ENCODE measurements around the gene NPLOC4. TPM values are rescaled to one million over a fixed set of nuclear protein-coding genes. Genes with fewer than 3 reads are reported as not detected.

NPLOC4 gene
- total and polyA plus RNA-seq, 2 of the 8 experiments (the other 6 are each of a cell fraction or from before 2014, with no cell fraction given) = 70.7 to 92.7 TPM

DNA sequence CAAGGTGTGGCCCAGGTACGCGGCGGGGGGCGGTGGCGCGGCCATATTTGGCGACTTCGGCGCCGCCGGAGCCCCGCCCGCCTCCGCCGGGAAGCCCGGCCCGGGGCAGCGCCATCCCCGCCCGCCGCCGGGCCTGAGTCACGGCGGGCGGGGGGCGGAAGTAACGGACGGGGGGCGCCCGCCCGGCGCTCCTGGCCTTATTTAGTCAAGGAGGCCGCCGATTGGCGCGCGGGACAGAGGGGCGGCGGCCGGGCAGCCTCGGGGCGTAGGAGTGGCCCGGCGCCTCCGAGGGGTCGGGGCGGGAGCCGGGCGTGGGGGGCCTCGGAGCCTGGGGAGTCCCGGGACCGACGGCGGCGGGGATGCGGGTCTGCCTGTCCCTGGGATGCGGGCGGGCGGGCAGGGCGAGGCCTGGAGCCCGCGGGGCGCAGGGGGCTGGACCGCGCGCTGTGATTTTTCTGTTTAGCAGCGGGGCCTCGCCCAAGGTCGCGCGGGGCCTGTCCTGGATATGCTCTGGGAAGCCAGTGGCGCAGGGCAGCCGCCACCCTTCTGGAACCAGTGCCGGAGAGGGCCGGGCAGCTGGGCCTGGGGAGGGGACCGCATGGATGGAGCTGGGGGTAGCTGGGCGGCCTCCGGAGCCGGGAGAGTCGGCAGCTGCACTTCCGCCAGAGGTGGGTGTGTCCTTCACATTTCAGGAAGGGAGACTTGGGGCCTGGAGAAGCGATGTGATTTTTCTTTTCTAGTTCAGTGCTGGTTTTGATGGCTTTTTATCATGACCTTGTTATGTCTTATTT is 122.0 kb downstream of the NPLOC4 start:
- Histone ChIP-seq H4K8ac (ENCODE audit: extremely low read depth, insufficient read depth, low read length) (peak overlapping the region; percentile 74), H4K20me1 (replicated peaks in 1 of 2; ENCODE audit: control insufficient read depth in 1 of 2, insufficient read depth in 2 of 2, low read length in 2 of 2) (peaks cover 22 to 28% of the 10 kb centered on the region in 2 experiments), H2AFZ (ENCODE audit: low read length) (no peak overlapping the region), H4K91ac (replicated peaks; ENCODE audit: insufficient read length, low read length) (peak overlapping the region; percentile 85), H3K4ac (replicated peaks; ENCODE audit: insufficient read length, low read depth, low read length) (peak overlapping the region; percentile 94), H3K56ac (replicated peaks; ENCODE audit: insufficient read length, low read depth, low read length) (peak overlapping the region; percentile 92), H3K9me3 (ENCODE audit: insufficient read depth in 2 of 2, low read depth in 1 of 2, low read length in 1 of 2) (no peaks in the 10 kb centered on the region), H3K4me2 (ENCODE audit: insufficient read depth in 1 of 2, low read depth in 2 of 2, low read length in 2 of 2) (peak overlapping the region; percentile 75 to 85), H2AK5ac (ENCODE audit: low read depth, low read length) (no peak overlapping the region), H3K4me1 (replicated peaks in 1 of 4; ENCODE audit: control insufficient read depth in 3 of 4, insufficient read depth in 4 of 4, low read length in 3 of 4) (peaks cover 0 to 40% (median 23%) of the 10 kb centered on the region in 4 experiments; a peak in 6 of 7 replicates), H3K27me3 (replicated peaks in 1 of 4; ENCODE audit: control insufficient read depth in 3 of 4, extremely low read depth in 1 of 4, insufficient read depth in 3 of 4, low read length in 3 of 4) (peaks cover 0 to 25% (median 15%) of the 10 kb centered on the region in 4 experiments; a peak in 5 of 7 replicates), H3K14ac (ENCODE audit: insufficient read length) (no peak overlapping the region), H2BK12ac (ENCODE audit: low read depth, low read length) (peak overlapping the region; percentile 39; the same call in 1 of the 2 replicates), H3K4me3 (ENCODE audit: extremely low read depth in 1 of 4, insufficient read depth in 2 of 4, low read depth in 3 of 4, low read length in 4 of 4) (peak overlapping the region; percentile 56 to 75 (median 68)), H2BK15ac (ENCODE audit: low read length) (no peak overlapping the region), H3K79me2 (ENCODE audit: control insufficient read depth in 1 of 2, insufficient read depth in 2 of 2, low read length in 2 of 2) (peaks cover 24 to 39% of the 10 kb centered on the region in 2 experiments), H3K18ac (ENCODE audit: extremely low read depth, low read length) (peak overlapping the region; percentile 90), H3K27ac (ENCODE audit: low read depth, low read length) (peak overlapping the region; percentile 14; the same call in 1 of the 2 replicates), H2BK5ac (ENCODE audit: low read depth, low read length) (peak overlapping the region; percentile 60; the same call in 1 of the 2 replicates), H3K23ac (ENCODE audit: insufficient read length) (no peak overlapping the region), H3K36me3 (ENCODE audit: control insufficient read depth in 2 of 4, insufficient read depth in 4 of 4, low read length in 3 of 4) (peaks cover 18 to 22% (median 20%) of the 10 kb centered on the region in 4 experiments; a peak in 7 of 8 replicates), H2BK120ac (replicated peaks; ENCODE audit: low read depth, low read length) (no peak overlapping the region), H3K79me1 (ENCODE audit: low read depth, low read length) (peaks cover 14% of the 10 kb centered on the region), H2BK20ac (ENCODE audit: low read length) (no peak overlapping the region), H3K9ac (replicated peaks in 1 of 4; ENCODE audit: extremely low read depth in 1 of 4, low read depth in 3 of 4, low read length in 3 of 4) (peak overlapping the region; percentile 45 to 70 (median 56); a peak in 6 of 7 replicates), H4K5ac (ENCODE audit: insufficient read length, low read depth, low read length) (peak overlapping the region; percentile 86), H3K23me2 (ENCODE audit: low read depth, low read length) (peaks cover 39% of the 10 kb centered on the region)
- CTCF ChIA-PET (ENCODE audit: partially characterized antibody) = interaction anchor here (1.2 to 5.2 kb wide), 3 partner anchors 13 to 30 kb away, joined by 3 to 33 read pairs (median 12); partner anchors contain the start of gene FSCN2
- DNase-seq (ENCODE audit: low read depth in 1 of 2, low spot score in 2 of 2) (peak in 1 of 2 experiments; percentile 88), FAIRE-seq (no peak)
- 5% methylated on average over 10 of the region's 82 CpGs; no CpG with 5 or more reads in 1 of the 2 experiments for WGBS, 2 experiments (ENCODE audit: extremely low coverage in 1 of 2, insufficient coverage in 1 of 2, insufficient read length in 1 of 2, insufficient replicate concordance in 2 of 2, low coverage in 1 of 2, low lambda C conversion rate in 2 of 2, missing lambda C conversion rate in 1 of 2)
- POLR2A ChIA-PET (ENCODE audit: partially characterized antibody) = interaction anchor here (0.7 to 35.8 kb wide), 23 partner anchors 1 to 395 kb away, joined by 3 to 1004 read pairs (median 5); partner anchors contain the start of genes ACTG1, FAAP100 and FSCN2
- TF ChIP-seq CEBPB (IDR thresholded peaks at IDR 0.05; ENCODE audit: low read depth, low read length) = no peak
- no peak for TF ChIP-seq ZNF274 (IDR thresholded peaks at IDR 0.05; ENCODE audit: borderline replicate concordance, extremely low read depth, low read length)
- TF ChIP-seq BCL11A (IDR thresholded peaks at IDR 0.05; ENCODE audit: low read depth in 2 of 2, low read length in 2 of 2) = no peak
- no peak for TF ChIP-seq HDAC6 (IDR thresholded peaks at IDR 0.05; ENCODE audit: low read depth, low read length)
- TF ChIP-seq POLR2A (IDR thresholded peaks at IDR 0.05; ENCODE audit: control extremely low read depth in 1 of 2, low read depth in 2 of 2, low read length in 2 of 2) = peak in 1 of 2 experiments; percentile 43; a peak in 1 of 3 replicates
- no peak for TF ChIP-seq SP2 (IDR thresholded peaks at IDR 0.05; ENCODE audit: low read length)
- no peak for TF ChIP-seq CBX5 (IDR thresholded peaks at IDR 0.05; ENCODE audit: low read depth, low read length)
- TF ChIP-seq, protein P1, sequence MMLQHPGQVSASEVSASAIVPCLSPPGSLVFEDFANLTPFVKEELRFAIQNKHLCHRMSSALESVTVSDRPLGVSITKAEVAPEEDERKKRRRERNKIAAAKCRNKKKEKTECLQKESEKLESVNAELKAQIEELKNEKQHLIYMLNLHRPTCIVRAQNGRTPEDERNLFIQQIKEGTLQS (IDR thresholded peaks at IDR 0.05; ENCODE audit: insufficient read depth, low read depth, low read length) = no peak
- TF ChIP-seq SIRT6 (IDR thresholded peaks at IDR 0.05; ENCODE audit: low read length) = no peak
- TF ChIP-seq KDM1A (IDR thresholded peaks at IDR 0.05; ENCODE audit: borderline replicate concordance, low read length) = no peak
- no peak for TF ChIP-seq NRF1 (IDR thresholded peaks at IDR 0.05; ENCODE audit: low read depth, low read length)
- TF ChIP-seq SIX5 (IDR thresholded peaks at IDR 0.05; ENCODE audit: low read depth, low read length) = no peak

Measured in H1 (cell line).